Midbrain (tissue), 1 donor: ENCODE data around the gene TMEM158.

Experiments used
- DNase-seq: peaks from one replicate; lab custom pipeline; 2025; lab: John Stamatoyannopoulos, UW

The TMEM158 gene

GRCh38 chr3:45199837-45200648 is 26.0 kb downstream of the TMEM158 start:
- DNase-seq = no peak

GRCh38 chr3:45198264-45199260 is 27.5 kb downstream of the TMEM158 start:
- no peak for DNase-seq

- no peak for DNase-seq
Observed at GRCh38 chr3:45194791-45195190, 31.3 kb downstream of the TMEM158 start.

- no peak for DNase-seq
Observed at GRCh38 chr3:45191924-45192417, 34.1 kb downstream of the TMEM158 start.

GRCh38 chr3:45191424-45191823 is 34.7 kb downstream of the TMEM158 start:
- no peak for DNase-seq

GRCh38 chr3:45188719-45189659 is 37.1 kb downstream of the TMEM158 start:
- DNase-seq = no peak

- no peak for DNase-seq
Observed at GRCh38 chr3:45187694-45188141, 38.4 kb downstream of the TMEM158 start.

- DNase-seq = no peak
Observed at GRCh38 chr3:45186871-45187270, 39.2 kb downstream of the TMEM158 start.

- no peak for DNase-seq
Observed at GRCh38 chr3:45185461-45185860, 40.6 kb downstream of the TMEM158 start.

- DNase-seq = no peak
Observed at GRCh38 chr3:45185052-45185451, 41.0 kb downstream of the TMEM158 start.

- DNase-seq = no peak
Observed at GRCh38 chr3:45183872-45184262, 42.2 kb downstream of the TMEM158 start.

- DNase-seq = no peak
Observed at GRCh38 chr3:45182915-45183871, 42.9 kb downstream of the TMEM158 start.

GRCh38 chr3:45181496-45181895 is 44.6 kb downstream of the TMEM158 start:
- DNase-seq = no peak

- no peak for DNase-seq
Observed at GRCh38 chr3:45180899-45181298, 45.2 kb downstream of the TMEM158 start.

GRCh38 chr3:45180051-45180450 is 46.0 kb downstream of the TMEM158 start:
- no peak for DNase-seq

GRCh38 chr3:45179163-45179562 is 46.9 kb downstream of the TMEM158 start:
- DNase-seq = no peak

- DNase-seq = no peak
Observed at GRCh38 chr3:45178183-45179023, 47.7 kb downstream of the TMEM158 start.

- DNase-seq = no peak
Observed at GRCh38 chr3:45176912-45177311, 49.2 kb downstream of the TMEM158 start.
